Activated T-cell treated with anti-CD3 and anti-CD28 coated beads, Interleukin-2, amount 50 U/mL, for 4 hours (primary cell): ENCODE measurements around the gene DUSP7. TPM values are rescaled to one million over a fixed set of nuclear protein-coding genes. Genes with fewer than 3 reads are reported as not detected.

Experiments used
- ATAC-seq, 2 donors: fragments of 200-7000 bp; cut with Tn5 transposase; one replicate each; pipeline ENCODE4 v1.10.0; 2021
- DNase-seq: peaks from one replicate; pipeline ENCODE4 v3.0.0-alpha.2; 2020
- H3K27me3 Mint-ChIP-seq: one replicate; pipeline ENCODE4 v1.8.0; 2021; ENCODE audit warnings: low read depth, mixed read lengths
- H3K36me3 Mint-ChIP-seq: one replicate; pipeline ENCODE4 v1.8.0; 2022; ENCODE audit warnings: mixed read lengths; ENCODE audit not compliant: insufficient read depth
- H3K4me1 Mint-ChIP-seq: one replicate; pipeline ENCODE4 v1.8.0; 2021; ENCODE audit warnings: low read depth, mixed read lengths
- H3K4me3 Mint-ChIP-seq: one replicate; pipeline ENCODE4 v1.8.0; 2021; ENCODE audit warnings: mild to moderate bottlenecking, moderate library complexity, mixed read lengths
- H3K9me3 Mint-ChIP-seq: one replicate; pipeline ENCODE4 v1.8.0; 2021; ENCODE audit warnings: mixed read lengths
- total RNA-seq, 3 donors: library from RNA; stranded (reverse); gene quantifications; one replicate each; pipeline ENCODE4 v1.2.1, GENCODE V29; 2021

DUSP7 gene
- total RNA-seq, 3 donors from 2014 or later = 33.4 to 43.6 (median 38.1) TPM

GRCh38 chr3:52024765-52025452 lies 31.5 kb downstream of the DUSP7 start:
- no peaks in the 10 kb centered on the region for H3K4me1 Mint-ChIP-seq
- H3K36me3 Mint-ChIP-seq = no peaks in the 10 kb centered on the region
- no peak overlapping the region for H3K4me3 Mint-ChIP-seq
- H3K27me3 Mint-ChIP-seq = no peaks in the 10 kb centered on the region
- DNase-seq (no peak), ATAC-seq (no peak)
- no peaks in the 10 kb centered on the region for H3K9me3 Mint-ChIP-seq

GRCh38 chr3:52023860-52024764 lies 32.3 kb downstream of the DUSP7 start:
- no peak for ATAC-seq
- DNase-seq = no peak
- Mint-ChIP-seq H3K4me1 (no peaks in the 10 kb centered on the region), H3K36me3 (no peaks in the 10 kb centered on the region), H3K4me3 (no peak overlapping the region), H3K27me3 (no peaks in the 10 kb centered on the region), H3K9me3 (no peaks in the 10 kb centered on the region)

DNA sequence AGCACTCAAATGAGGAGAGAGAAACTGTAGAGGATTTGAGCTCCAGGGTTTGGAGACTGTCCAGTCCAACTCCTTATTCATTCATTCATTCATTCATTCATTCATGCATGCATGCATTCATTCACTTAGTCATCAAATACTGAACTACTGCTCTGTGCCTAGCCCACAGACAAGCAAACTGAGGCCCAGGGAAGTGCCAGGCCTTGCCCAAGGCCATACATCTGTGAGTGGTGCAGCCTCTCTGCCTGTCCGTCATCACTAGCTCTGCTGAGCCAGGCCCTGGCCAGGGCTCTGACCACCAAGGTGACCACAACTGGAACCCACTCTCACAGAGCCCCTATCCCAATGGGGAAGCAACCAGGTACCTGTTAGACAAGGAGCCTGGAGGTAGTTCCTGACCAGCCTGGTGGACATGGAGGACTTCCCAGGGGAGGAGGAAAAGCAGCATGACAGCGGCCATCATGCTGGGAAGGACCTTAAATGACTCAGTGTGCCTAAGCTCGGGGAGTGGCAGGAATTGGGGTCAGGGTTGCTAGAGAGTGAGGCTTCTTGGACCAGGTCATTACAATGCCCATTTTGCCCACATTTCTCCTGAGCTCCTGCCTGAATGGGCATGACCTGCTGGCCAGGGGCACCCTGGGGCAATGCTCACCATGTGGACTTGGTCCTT lies 33.1 kb downstream of the DUSP7 start:
- DNase-seq = no peak
- H3K4me1 Mint-ChIP-seq = no peaks in the 10 kb centered on the region
- no peaks in the 10 kb centered on the region for H3K9me3 Mint-ChIP-seq
- H3K36me3 Mint-ChIP-seq = no peaks in the 10 kb centered on the region
- no peak overlapping the region for H3K4me3 Mint-ChIP-seq
- ATAC-seq = no peak
- H3K27me3 Mint-ChIP-seq = no peaks in the 10 kb centered on the region

GRCh38 chr3:52022323-52023100 lies 33.9 kb downstream of the DUSP7 start:
- Mint-ChIP-seq H3K27me3 (no peaks in the 10 kb centered on the region), H3K4me3 (no peak overlapping the region), H3K4me1 (no peaks in the 10 kb centered on the region), H3K36me3 (no peaks in the 10 kb centered on the region), H3K9me3 (no peaks in the 10 kb centered on the region)
- ATAC-seq (no peak), DNase-seq (no peak)

DNA sequence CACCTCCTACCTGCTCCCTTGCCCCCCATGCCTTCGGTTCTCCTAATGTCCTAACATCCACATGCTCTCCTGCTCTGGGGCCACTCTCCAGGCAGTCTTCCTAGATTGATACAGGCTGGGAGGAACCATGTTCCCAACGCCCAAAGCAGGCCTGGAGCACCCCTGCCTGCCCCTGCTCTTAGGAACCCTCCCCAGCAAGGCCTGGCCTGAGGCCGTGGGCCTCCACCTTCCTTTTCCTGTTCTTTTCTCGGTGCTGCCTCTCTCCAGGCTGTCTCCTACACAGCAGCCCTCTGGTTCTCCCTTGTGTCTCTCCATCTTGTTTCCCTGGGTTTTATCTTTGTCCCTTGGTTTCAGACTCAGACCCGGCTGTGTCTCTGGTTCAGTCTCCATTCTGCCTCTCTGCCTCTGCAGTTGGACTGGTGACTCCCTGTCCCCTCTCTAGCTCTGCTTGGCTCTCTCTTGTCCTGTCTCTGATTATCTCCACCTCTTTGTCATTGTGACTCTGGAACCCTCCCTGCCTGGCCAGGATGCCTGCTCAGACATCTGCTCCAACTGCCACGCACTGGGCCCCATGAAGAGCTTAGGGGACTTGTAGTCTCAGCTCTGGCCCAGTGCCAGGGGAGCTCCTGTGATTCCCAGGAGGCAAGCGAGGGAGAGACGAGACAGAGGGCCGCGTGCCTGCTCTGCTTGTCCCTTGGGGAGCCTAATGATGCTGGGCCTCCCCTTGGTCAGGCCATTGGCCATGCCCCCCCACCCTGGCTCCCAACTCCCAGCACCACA lies 34.7 kb downstream of the DUSP7 start:
- Mint-ChIP-seq H3K4me3 (no peak overlapping the region), H3K36me3 (no peaks in the 10 kb centered on the region), H3K27me3 (no peaks in the 10 kb centered on the region), H3K9me3 (no peaks in the 10 kb centered on the region), H3K4me1 (no peaks in the 10 kb centered on the region)
- DNase-seq (no peak), ATAC-seq (no peak)

- Mint-ChIP-seq H3K4me3 (no peak overlapping the region), H3K9me3 (no peaks in the 10 kb centered on the region), H3K4me1 (no peaks in the 10 kb centered on the region), H3K27me3 (no peaks in the 10 kb centered on the region), H3K36me3 (no peaks in the 10 kb centered on the region)
- DNase-seq = no peak
- ATAC-seq = no peak
Observed at GRCh38 chr3:52020796-52021195, 35.6 kb downstream of the DUSP7 start.

- Mint-ChIP-seq H3K4me1 (no peaks in the 10 kb centered on the region), H3K27me3 (no peaks in the 10 kb centered on the region), H3K9me3 (no peaks in the 10 kb centered on the region)
Observed at GRCh38 chr3:52019352-52020080, 36.9 kb downstream of the DUSP7 start.

DNA sequence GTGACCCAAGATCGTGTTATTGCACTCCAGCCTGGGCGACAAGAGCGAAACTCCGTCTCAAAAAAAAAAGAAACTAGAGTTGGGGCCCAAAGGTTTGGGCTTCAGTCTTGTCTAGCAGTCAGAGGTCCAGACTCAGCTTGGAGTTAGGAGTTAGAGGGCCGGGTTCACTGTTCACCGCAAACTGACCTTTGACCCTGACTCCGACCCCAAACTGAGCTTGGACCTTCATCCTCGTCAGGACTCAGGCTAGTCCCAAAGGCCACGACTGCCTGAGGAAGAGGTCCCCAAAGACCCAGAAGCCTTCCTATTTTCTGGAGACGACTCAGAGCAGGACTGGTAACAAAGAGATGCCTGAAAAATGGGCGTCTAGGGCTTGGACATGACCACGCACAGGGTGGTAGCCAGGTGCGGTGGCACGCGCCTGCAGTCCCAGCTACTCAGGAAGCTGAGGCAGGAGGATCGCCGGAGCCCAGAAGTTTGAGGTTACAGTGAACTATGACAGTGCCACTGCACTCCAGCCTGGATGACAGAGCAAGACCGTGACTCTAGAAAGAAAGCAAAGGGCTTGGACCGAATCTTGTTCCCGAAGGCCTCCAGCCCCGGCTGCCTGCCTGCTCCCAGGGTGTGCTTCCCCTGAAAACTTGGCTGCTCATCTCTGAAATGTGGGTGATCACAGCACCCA lies 37.9 kb downstream of the DUSP7 start:
- Mint-ChIP-seq H3K36me3 (no peaks in the 10 kb centered on the region), H3K27me3 (no peaks in the 10 kb centered on the region), H3K4me1 (no peaks in the 10 kb centered on the region), H3K4me3 (no peak overlapping the region), H3K9me3 (no peaks in the 10 kb centered on the region)
- no peak for DNase-seq
- ATAC-seq = no peak

More at GRCh38 chr3:52019352-52020080, 36.9 kb downstream of the DUSP7 start:
- DNase-seq (no peak), ATAC-seq (no peak)
- no peak overlapping the region for H3K4me3 Mint-ChIP-seq
- no peaks in the 10 kb centered on the region for H3K36me3 Mint-ChIP-seq

- Mint-ChIP-seq H3K4me1 (no peaks in the 10 kb centered on the region), H3K9me3 (no peaks in the 10 kb centered on the region), H3K4me3 (no peak overlapping the region), H3K36me3 (no peaks in the 10 kb centered on the region), H3K27me3 (no peaks in the 10 kb centered on the region)
- DNase-seq (no peak), ATAC-seq (no peak)
Observed at GRCh38 chr3:52017586-52017985, 38.8 kb downstream of the DUSP7 start.

DNA sequence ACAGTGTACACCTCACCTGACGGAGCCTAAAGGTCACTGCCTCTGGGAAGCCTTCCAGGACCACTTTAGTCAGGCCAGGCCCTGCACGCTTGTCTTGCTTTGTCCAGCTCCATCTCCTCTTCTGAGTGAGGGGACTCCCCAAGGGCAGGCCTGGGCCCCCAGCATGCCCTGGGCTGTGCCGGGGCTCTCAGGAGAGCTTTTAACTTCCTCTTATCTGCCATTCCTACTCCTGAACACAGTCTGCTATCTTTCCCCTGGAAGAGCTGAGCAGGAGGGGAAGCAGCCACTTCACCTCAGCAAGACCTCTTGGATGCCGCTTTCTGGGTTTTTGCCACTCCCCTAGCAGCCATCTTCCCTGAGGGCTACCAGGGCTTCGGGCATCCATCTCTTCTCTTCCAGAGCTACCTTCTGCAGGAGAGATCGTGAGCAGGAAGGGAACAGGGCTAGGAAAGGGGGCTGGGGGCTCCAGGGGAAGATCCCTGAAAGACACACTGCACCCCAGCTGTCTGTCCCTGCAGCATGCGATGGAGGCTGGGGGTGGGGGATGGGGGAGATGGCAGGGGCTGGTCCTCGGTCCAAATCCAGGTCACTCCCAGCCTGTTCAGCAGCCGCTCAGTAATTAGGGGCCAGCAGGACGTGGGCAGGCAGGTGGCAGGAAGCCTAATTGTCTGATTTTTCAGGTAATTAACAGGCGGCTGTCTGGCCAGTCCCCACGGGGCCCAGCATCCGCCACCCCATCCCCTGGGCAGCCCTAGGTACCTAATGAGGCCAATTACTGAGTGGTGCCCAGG lies 40.7 kb downstream of the DUSP7 start:
- DNase-seq (no peak), ATAC-seq (no peak)
- no peaks in the 10 kb centered on the region for H3K27me3 Mint-ChIP-seq
- no peaks in the 10 kb centered on the region for H3K36me3 Mint-ChIP-seq
- no peaks in the 10 kb centered on the region for H3K9me3 Mint-ChIP-seq
- no peak overlapping the region for H3K4me3 Mint-ChIP-seq
- no peaks in the 10 kb centered on the region for H3K4me1 Mint-ChIP-seq

GRCh38 chr3:52014613-52015012 lies 41.8 kb downstream of the DUSP7 start:
- H3K4me1 Mint-ChIP-seq = no peaks in the 10 kb centered on the region
- no peaks in the 10 kb centered on the region for H3K27me3 Mint-ChIP-seq
- no peaks in the 10 kb centered on the region for H3K9me3 Mint-ChIP-seq
- no peak overlapping the region for H3K4me3 Mint-ChIP-seq
- DNase-seq = no peak
- no peak for ATAC-seq
- H3K36me3 Mint-ChIP-seq = no peaks in the 10 kb centered on the region
